Hematopoietic multipotent progenitor cell treated with erythropoietin and hydrocortisone succinate and interleukin-3 and kit ligand, for 4 days (in vitro differentiated cells): ENCODE data around the gene WDR5.
"Not testable (repeated sequence)": the region's sequence is repeated elsewhere in the genome, so short reads cannot be mapped to it uniquely, and the experiment has no call there.

Source experiments
- DNase-seq: peaks from one replicate; pipeline ENCODE4 v3.0.0-alpha.2; 2015

Gene WDR5

DNA sequence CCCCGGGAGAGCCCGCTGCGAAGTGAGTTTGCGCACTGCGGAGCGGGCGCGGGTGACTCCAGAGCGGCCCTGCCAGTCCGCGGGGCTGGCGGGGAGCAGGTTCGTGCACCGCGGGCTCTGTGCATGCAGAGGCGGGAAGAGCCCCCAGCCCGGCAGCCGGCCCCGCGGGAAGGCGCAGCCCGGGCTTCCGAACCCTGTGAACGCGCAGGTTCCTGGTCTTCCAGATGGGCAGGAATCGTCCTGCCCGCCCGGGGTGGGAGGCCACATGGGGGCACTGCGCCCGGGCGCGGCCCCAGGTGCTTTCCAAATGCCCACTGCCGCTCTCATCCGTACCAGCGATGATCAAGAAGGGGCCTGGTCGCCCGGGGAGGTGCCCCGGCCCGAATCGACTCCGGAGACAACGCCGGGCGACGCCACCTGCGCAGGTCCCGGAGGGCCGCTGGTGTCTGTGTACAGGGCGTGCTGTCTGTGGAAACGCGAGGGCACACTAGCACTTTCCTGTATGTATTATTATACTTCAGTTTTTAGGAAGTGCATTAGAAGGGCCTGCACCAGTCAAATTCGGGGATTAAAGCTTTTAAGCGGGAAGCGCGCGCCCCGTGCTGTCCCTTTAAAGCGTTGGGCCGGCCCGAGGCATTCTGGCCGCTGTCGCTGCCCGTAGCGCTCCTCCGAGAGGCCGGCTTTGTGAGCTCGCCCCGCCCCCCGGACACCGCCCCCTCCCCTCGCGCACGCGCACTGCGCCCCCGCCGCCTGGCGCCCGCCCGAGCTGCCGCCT is at the start of gene WDR5:
Gene WDR5, plus strand, starts transcription at position 740 of the 775 bp plus-strand sequence. CDS start 3,796 bp downstream, outside the sequence.
- DNase-seq = peak; percentile 96

- peak; percentile 15 for DNase-seq
Observed at GRCh38 chr9:134088063-134088725, 47.7 kb upstream of the WDR5 start.

DNA sequence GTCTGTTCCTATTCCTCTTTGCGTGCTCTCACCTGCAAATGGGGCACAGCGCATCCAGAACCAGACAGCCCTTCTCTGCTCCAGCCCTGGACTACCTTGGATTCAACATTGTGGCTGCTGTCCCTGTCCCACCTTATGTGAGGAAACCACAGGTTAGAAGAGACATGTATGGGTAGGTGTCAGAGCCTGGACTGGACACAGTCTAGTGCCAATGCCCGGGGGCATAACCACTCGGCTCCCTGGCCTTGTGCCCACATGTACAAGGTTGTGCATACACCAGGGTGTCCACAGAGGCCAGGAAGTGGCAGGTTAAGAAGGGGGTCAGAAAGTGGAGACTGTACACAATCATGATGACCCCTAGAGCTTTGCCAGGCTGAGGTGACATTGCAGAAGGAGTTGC is 45.9 kb upstream of the WDR5 start:
- no peak for DNase-seq

- peak; percentile 81 for DNase-seq
Observed at GRCh38 chr9:134099123-134099761, 36.6 kb upstream of the WDR5 start.

GRCh38 chr9:134100040-134100439 is 35.8 kb upstream of the WDR5 start:
- no peak for DNase-seq

GRCh38 chr9:134101133-134101532 is 34.7 kb upstream of the WDR5 start:
- not testable (repeated sequence) for DNase-seq

- no peak for DNase-seq
Observed at GRCh38 chr9:134101623-134102149, 34.2 kb upstream of the WDR5 start.

DNA sequence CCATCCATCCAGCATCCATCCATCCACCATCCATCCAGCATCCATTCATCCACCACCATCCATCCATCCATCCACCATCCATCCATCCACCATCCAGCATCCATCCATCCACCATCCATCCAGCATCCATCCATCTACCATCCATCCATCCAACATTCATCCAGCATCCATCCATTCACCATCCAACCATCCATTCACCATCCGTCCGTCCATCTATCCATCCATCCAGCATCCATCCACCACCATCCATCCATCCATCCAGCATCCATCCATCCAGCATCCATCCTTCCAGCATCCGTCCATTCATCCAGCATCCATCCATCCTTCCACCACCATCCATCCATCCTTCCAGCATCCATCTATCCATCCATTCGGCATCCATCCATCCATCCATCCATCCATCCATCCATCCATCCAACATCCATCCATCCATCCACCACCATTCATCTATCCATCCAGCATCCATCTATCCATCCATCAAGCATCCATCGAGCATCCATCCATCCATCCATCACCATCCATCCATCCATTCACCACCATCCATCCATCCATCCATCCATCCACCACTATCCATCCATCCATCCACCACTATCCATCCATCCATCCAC is 32.4 kb upstream of the WDR5 start:
- no peak for DNase-seq

- DNase-seq = no peak
Observed at GRCh38 chr9:134111064-134111463, 24.8 kb upstream of the WDR5 start.

- no peak for DNase-seq
Observed at GRCh38 chr9:134112561-134112960, 23.3 kb upstream of the WDR5 start.

GRCh38 chr9:134118972-134119371 is 16.9 kb upstream of the WDR5 start:
- DNase-seq = not testable (repeated sequence)

DNA sequence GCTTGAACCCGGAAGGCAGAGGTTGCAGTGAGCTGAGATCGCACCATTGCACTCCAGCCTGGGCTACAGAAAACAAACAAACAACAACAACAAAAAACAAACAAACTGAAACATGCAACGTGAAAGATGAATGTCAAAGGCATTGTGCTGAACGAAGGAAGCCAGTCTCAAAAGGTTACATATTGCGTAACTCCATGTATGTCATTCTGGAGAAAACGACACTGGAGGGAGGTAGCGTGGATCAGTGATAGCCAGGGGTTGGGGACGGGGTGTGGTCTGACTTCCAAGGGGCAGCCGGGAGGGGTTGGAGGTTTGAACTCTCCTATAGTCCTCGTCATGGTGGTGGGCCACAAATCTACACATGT is 12.1 kb upstream of the WDR5 start:
- DNase-seq = no peak

- no peak for DNase-seq
Observed at GRCh38 chr9:134125413-134126095, 10.3 kb upstream of the WDR5 start.

DNA sequence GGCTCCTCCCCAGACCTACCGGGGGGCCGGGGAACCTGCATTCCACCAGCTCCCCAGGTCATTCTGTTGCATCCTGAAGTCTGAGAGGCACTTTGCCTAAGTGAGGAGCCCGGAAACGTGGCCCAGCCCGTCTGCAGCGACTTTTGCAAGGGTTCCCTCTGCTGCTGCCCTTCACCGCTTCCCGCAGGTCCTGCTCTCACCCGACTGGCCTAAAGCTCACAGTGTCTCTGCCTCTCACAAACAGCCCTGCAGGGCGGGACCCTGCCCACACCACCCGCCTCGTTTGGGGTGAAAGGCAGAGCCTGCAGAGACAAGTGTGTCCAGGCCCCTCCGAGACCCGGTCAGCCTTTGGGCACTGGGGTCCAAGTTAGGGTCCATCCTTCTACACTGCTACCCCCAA is 9.5 kb upstream of the WDR5 start:
- no peak for DNase-seq

GRCh38 chr9:134127065-134127580 is 8.8 kb upstream of the WDR5 start:
- DNase-seq = no peak

DNA sequence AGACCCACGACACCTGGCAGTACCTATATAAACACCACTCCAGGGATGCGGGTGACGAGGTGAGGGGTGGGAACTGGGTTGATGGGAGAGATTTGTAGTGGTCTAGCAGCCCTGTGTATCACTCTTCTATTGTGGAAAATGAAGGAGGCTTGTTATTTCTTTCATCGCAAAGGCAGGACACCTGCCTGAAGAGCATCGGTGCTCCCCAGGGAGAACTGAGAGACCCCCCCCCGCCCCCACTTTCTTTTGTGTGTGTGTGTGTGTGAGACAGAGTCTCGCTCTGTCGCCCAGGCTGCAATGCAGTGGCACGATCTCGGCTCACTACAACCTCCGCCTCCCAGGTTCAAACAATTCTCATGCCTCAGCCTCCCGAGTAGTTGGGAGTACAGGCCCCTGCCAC is 8.3 kb upstream of the WDR5 start:
- no peak for DNase-seq

GRCh38 chr9:134128727-134129679 is 6.9 kb upstream of the WDR5 start:
- DNase-seq = no peak

- DNase-seq = no peak
Observed at GRCh38 chr9:134130503-134131375, 5.1 kb upstream of the WDR5 start.

DNA sequence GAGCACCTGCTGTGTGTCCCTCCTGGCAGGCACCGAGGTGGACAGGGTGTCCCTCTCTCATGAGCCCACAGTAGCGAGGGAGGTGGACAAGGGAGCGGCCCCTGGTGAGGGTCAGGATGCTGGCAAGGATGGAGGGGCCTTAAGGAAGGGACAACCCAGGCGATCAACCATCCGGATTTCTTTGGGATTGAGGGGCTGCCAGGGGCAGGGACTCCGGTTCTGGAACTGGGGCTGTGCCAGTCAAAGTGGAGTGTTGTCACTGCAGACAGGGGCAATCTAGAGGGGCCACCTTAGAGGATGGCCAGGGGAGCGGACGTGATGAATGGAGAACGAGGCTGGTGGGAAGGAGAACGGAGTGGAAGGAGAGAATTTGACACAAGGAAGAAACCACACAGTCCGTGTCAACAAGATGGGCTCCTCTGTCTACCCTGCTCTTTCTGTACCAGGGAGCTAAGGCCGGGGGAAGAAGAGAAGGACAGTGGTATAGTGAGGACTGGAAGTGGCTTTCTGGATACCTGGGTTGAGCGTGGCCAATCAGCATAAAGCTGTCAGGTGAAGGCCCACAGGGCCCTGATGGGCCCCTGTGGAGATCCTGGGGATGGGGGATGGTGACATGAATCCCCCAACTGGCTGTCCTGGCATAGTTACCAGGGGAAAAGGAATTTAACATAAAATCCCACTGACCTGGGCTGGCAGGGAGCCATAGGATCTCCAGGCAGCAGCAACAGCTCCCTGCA is 4.2 kb upstream of the WDR5 start:
- DNase-seq = no peak
